ENCODE data around the gene GASK1A.

DNA sequence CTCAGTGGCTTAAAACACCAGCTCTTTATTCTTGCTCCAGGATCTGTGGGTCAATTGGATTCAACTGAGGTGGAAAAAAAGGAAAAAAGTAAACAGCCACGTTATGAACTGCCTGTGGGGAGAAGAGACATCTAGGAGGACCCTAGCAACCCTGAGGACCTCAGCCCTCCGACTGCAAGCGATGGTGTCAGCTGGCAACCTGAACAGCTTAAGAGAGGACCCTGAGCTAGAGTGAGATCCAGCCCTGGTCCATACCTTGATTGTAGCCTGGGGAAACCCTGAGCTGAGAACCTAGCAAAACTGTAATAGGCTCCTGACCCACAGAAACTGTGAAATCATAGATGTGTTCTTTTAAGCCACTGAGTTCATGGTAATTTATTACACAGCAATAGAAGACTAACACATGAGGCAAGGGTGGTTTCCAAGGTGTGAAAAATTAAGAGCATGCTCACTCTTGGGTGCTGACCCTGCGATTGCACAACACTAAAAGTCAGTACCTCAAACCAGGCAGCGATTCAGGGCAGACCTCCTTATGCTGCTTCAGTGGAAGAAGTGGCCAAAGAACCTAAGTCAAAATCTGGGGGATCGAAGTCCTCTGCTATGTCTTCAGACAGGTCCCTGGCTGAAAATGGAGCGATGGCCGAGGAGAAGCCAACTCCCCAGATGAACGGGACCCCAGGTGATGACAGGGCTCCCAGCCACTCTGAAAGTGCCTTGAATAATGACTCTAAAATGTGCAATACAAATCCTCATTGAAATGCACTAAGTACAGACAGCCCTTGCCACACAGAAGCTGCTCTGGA lies 57.7 kb downstream of the GASK1A start:
- no peak for TF ChIP-seq EZH2 (IDR thresholded peaks at IDR 0.05; ENCODE audit: low read length, unreplicated experiment)
- TF ChIP-seq, protein P1, sequence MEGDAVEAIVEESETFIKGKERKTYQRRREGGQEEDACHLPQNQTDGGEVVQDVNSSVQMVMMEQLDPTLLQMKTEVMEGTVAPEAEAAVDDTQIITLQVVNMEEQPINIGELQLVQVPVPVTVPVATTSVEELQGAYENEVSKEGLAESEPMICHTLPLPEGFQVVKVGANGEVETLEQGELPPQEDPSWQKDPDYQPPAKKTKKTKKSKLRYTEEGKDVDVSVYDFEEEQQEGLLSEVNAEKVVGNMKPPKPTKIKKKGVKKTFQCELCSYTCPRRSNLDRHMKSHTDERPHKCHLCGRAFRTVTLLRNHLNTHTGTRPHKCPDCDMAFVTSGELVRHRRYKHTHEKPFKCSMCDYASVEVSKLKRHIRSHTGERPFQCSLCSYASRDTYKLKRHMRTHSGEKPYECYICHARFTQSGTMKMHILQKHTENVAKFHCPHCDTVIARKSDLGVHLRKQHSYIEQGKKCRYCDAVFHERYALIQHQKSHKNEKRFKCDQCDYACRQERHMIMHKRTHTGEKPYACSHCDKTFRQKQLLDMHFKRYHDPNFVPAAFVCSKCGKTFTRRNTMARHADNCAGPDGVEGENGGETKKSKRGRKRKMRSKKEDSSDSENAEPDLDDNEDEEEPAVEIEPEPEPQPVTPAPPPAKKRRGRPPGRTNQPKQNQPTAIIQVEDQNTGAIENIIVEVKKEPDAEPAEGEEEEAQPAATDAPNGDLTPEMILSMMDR (conservative IDR thresholded peaks at IDR 0.05; ENCODE audit: low read depth, low read length), result no peak
